GM23338 (cell line): Measurements from ENCODE around the gene FARP1. TPM values are rescaled to one million over a fixed set of nuclear protein-coding genes. Genes with fewer than 3 reads are reported as not detected.

Source experiments
- ATAC-seq: fragments of 200-7000 bp; cut with Tn5 transposase; 3 replicates; pipeline ENCODE4 v1.9.1; 2020
- DNase-seq: peaks from one replicate; pipeline ENCODE4 v3.0.0-alpha.2; 2015; ENCODE audit warnings: low spot score
- H2AFZ ChIP-seq: fragments of 200-600 bp; sonication (generic); 2 replicates; pipeline ENCODE4 v1.8.0; 2016; ENCODE audit warnings: antibody characterized with exemption, mild to moderate bottlenecking, moderate library complexity
- H3F3A ChIP-seq: fragments of 200-600 bp; sonication (generic); replicated peaks from 2 replicates; pipeline ENCODE4 v1.8.0; 2017; ENCODE audit warnings: antibody characterized with exemption, mixed run types, low read depth
- H3K27ac ChIP-seq: fragments of 200-600 bp; sonication (generic); 2 replicates; pipeline ENCODE4 v1.6.1; 2016; ENCODE audit warnings: low read depth
- H3K27me3 ChIP-seq: fragments of 200-600 bp; sonication (generic); 2 replicates; pipeline ENCODE4 v1.8.0; 2016; ENCODE audit warnings: mild to moderate bottlenecking, mixed run types, moderate library complexity; ENCODE audit not compliant: insufficient read depth
- H3K36me3 ChIP-seq: fragments of 200-600 bp; sonication (generic); 2 replicates; pipeline ENCODE4 v1.8.0; 2016; ENCODE audit warnings: mild to moderate bottlenecking; ENCODE audit not compliant: insufficient read depth
- H3K4me1 ChIP-seq: fragments of 200-600 bp; sonication (generic); 2 replicates; pipeline ENCODE4 v1.8.0; 2016; ENCODE audit warnings: mild to moderate bottlenecking, moderate library complexity; ENCODE audit not compliant: insufficient read depth
- H3K4me2 ChIP-seq: fragments of 200-600 bp; sonication (generic); 2 replicates; pipeline ENCODE4 v1.7.1; 2017; ENCODE audit warnings: mixed run types
- H3K4me3 ChIP-seq: fragments of 200-600 bp; sonication (generic); 2 replicates; pipeline ENCODE4 v1.6.1; 2016; ENCODE audit warnings: mixed run types
- H3K79me2 ChIP-seq: fragments of 200-600 bp; sonication (generic); replicated peaks from 2 replicates; pipeline ENCODE4 v1.8.0; 2017; ENCODE audit warnings: mild to moderate bottlenecking; ENCODE audit not compliant: insufficient read depth
- H3K9me2 ChIP-seq: fragments of 200-600 bp; sonication (generic); 2 replicates; pipeline ENCODE4 v1.8.0; 2017; ENCODE audit not compliant: insufficient read depth
- H4K20me1 ChIP-seq: fragments of 200-600 bp; sonication (generic); replicated peaks from 2 replicates; pipeline ENCODE4 v1.8.0; 2017; ENCODE audit warnings: mild to moderate bottlenecking; ENCODE audit not compliant: insufficient read depth
- H3K27ac Mint-ChIP-seq: 2 replicates; pipeline ENCODE4 v1.8.0; 2020; ENCODE audit warnings: inconsistent platforms, mild to moderate bottlenecking, moderate library complexity, mixed read lengths
- H3K27me3 Mint-ChIP-seq: 3 replicates; pipeline ENCODE4 v1.8.0; 2022; ENCODE audit warnings: low read depth, mild to moderate bottlenecking, moderate library complexity, mixed read lengths, inconsistent platforms; ENCODE audit not compliant: insufficient read depth, poor library complexity
- H3K36me3 Mint-ChIP-seq: 3 replicates; pipeline ENCODE4 v1.8.0; 2021; ENCODE audit warnings: low read depth, mild to moderate bottlenecking, inconsistent platforms, moderate library complexity, mixed read lengths
- H3K4me1 Mint-ChIP-seq: 3 replicates; pipeline ENCODE4 v1.8.0; 2020; ENCODE audit warnings: mild to moderate bottlenecking, inconsistent platforms, mixed read lengths
- H3K4me3 Mint-ChIP-seq: 3 replicates; pipeline ENCODE4 v1.8.0; 2021; ENCODE audit warnings: moderate library complexity, mild to moderate bottlenecking, inconsistent platforms, mixed read lengths
- H3K9me3 Mint-ChIP-seq: 3 replicates; pipeline ENCODE4 v1.8.0; 2020; ENCODE audit warnings: moderate library complexity, mild to moderate bottlenecking, inconsistent platforms, mixed read lengths
- CREB1 ChIP-seq: fragments of 250-450 bp; sonication (Bioruptor Pico); IDR thresholded peaks from 2 replicates; pipeline ENCODE4 v1.5.0; 2020; ENCODE audit warnings: low read depth, mild to moderate bottlenecking, moderate library complexity
- CTCF ChIP-seq, 2 experiments: fragments of 200-600 bp in 1 of 2; sonication (generic) in 1 of 2; conservative IDR thresholded peaks; 2 replicates each; pipeline versions ENCODE4 v1.5.1 to v1.6.1; 2016 to 2017; ENCODE audit warnings: antibody characterized with exemption in 2 of 2, low read depth in 2 of 2, mild to moderate bottlenecking in 2 of 2, moderate library complexity in 1 of 2
- EZH2 ChIP-seq: fragments of 200-600 bp; sonication (generic); IDR thresholded peaks from one replicate; pipeline ENCODE4 v1.8.0; 2017; ENCODE audit warnings: antibody characterized with exemption, mild to moderate bottlenecking, low read depth; ENCODE audit not compliant: unreplicated experiment
- NANOG ChIP-seq: IDR thresholded peaks from 2 replicates; pipeline ENCODE4 v1.6.1; 2016; ENCODE audit warnings: antibody characterized with exemption, borderline replicate concordance
- POLR2AphosphoS5 ChIP-seq: IDR thresholded peaks from 2 replicates; pipeline ENCODE4 v1.6.1; 2016; ENCODE audit warnings: antibody characterized with exemption, low read depth
- STAT1 ChIP-seq: IDR thresholded peaks from one replicate; pipeline ENCODE4 v1.6.1; 2016; ENCODE audit warnings: antibody characterized with exemption; ENCODE audit not compliant: unreplicated experiment
- ZNF114 ChIP-seq: fragments of 250-450 bp; sonication (Bioruptor Pico); IDR thresholded peaks from 2 replicates; pipeline ENCODE4 v1.5.0; 2020; ENCODE audit warnings: mild to moderate bottlenecking, moderate library complexity
- ZNF331 ChIP-seq: fragments of 250-450 bp; sonication (Bioruptor Pico); IDR thresholded peaks from 2 replicates; pipeline ENCODE4 v1.5.0; 2020; ENCODE audit warnings: low read depth, mild to moderate bottlenecking, moderate library complexity
- polyA plus RNA-seq: library from polyadenylated mRNA; unstranded; fragments of >200 nt; fragmentation: Nextera tagmentation; extraction: Ambion mirVana; gene quantifications from 2 replicates; pipeline ENCODE4 v1.2.1, GENCODE V29; 2016
- total RNA-seq: library from RNA; depleted of rRNA; stranded (reverse); fragments of >200 nt; shearing (Covaris generic); gene quantifications from 2 replicates; pipeline ENCODE4 v1.2.3, GENCODE V29; 2014
- TF ChIP-seq, protein P1 (sequence below): IDR thresholded peaks from one replicate; pipeline ENCODE4 v1.6.1; 2018; ENCODE audit warnings: antibody characterized with exemption; ENCODE audit not compliant: unreplicated experiment
- TF ChIP-seq, protein P2 (sequence below): IDR thresholded peaks from 2 replicates; pipeline ENCODE4 v1.6.1; 2016; ENCODE audit warnings: antibody characterized with exemption

FARP1 gene
- total and polyA plus RNA-seq, 2 experiments from 2014 or later = 53.6 to 82.5 TPM

GRCh38 chr13:98313023-98313921, 170.4 kb downstream of the FARP1 start (continued):
- no peak for TF ChIP-seq CTCF (conservative IDR thresholded peaks at IDR 0.05; ENCODE audit: low read depth in 2 of 2)
- TF ChIP-seq STAT1 = no peak

DNA sequence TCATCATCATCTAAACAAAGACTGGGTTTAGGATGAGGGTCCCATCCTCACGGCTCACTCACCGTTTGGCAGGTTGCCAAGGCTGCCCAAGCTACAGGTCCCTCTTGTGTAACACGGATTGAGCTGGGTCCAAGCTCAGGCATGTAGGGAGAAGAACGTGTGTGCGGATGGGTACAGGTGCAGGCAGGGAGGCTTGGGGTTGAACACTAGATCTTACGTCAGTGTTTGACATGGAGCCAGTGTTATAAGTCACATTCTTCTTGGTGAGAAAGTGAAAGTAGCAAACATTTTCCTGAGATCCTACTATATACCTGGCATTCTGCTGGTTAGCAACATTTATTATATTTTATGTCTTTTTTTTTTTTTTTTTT, 171.0 kb downstream of the FARP1 start:
- Histone ChIP-seq H3K9me2 (no peaks in the 10 kb centered on the region), H3K4me1 (peaks cover 21% of the 10 kb centered on the region; the same call in 1 of the 2 replicates), H3F3A (no peaks in the 10 kb centered on the region), H3K4me2 (no peak overlapping the region), H3K4me3 (no peak overlapping the region), H3K79me2 (peaks cover 11% of the 10 kb centered on the region), H3K36me3 (no peaks in the 10 kb centered on the region), H3K27ac (no peak overlapping the region), H3K27me3 (no peaks in the 10 kb centered on the region), H4K20me1 (no peaks in the 10 kb centered on the region; the same call in 1 of the 2 replicates), H2AFZ (no peak overlapping the region)
- no peak for TF ChIP-seq NANOG
- H3K27ac Mint-ChIP-seq = peak overlapping the region; percentile 43; the same call in 1 of the 2 replicates
- ATAC-seq (no peak), DNase-seq (no peak)
- peaks cover 3% of the 10 kb centered on the region; the same call in 2 of the 3 replicates for H3K36me3 Mint-ChIP-seq
- no peak overlapping the region for H3K4me3 Mint-ChIP-seq
- H3K9me3 Mint-ChIP-seq = no peaks in the 10 kb centered on the region; the same call in 1 of the 3 replicates
- H3K27me3 Mint-ChIP-seq = peaks cover 14% of the 10 kb centered on the region
- H3K4me1 Mint-ChIP-seq = peaks cover 47% of the 10 kb centered on the region

- Histone ChIP-seq H3F3A (no peaks in the 10 kb centered on the region), H3K9me2 (0 out of 2 replicates have a peak, but pooled peaks cover 4% of the 10 kb centered on the region), H3K27ac (peak overlapping the region; percentile 63; the same call in 1 of the 2 replicates), H3K36me3 (no peaks in the 10 kb centered on the region), H3K4me1 (peaks cover 21% of the 10 kb centered on the region; the same call in 1 of the 2 replicates), H3K27me3 (no peaks in the 10 kb centered on the region), H3K4me2 (0 out of 2 replicates have a peak overlapping the region, but pooled peaks have one; percentile 4), H2AFZ (no peak overlapping the region), H3K4me3 (no peak overlapping the region), H3K79me2 (peaks cover 12% of the 10 kb centered on the region), H4K20me1 (no peaks in the 10 kb centered on the region; the same call in 1 of the 2 replicates)
- Mint-ChIP-seq H3K27ac (peak overlapping the region; percentile 66), H3K4me3 (no peak overlapping the region), H3K36me3 (peaks cover 3% of the 10 kb centered on the region; the same call in 2 of the 3 replicates), H3K9me3 (no peaks in the 10 kb centered on the region; the same call in 1 of the 3 replicates), H3K4me1 (peaks cover 39% of the 10 kb centered on the region), H3K27me3 (peaks cover 16% of the 10 kb centered on the region)
- DNase-seq (no peak), ATAC-seq (peak; percentile 68)
- TF ChIP-seq, protein P1, sequence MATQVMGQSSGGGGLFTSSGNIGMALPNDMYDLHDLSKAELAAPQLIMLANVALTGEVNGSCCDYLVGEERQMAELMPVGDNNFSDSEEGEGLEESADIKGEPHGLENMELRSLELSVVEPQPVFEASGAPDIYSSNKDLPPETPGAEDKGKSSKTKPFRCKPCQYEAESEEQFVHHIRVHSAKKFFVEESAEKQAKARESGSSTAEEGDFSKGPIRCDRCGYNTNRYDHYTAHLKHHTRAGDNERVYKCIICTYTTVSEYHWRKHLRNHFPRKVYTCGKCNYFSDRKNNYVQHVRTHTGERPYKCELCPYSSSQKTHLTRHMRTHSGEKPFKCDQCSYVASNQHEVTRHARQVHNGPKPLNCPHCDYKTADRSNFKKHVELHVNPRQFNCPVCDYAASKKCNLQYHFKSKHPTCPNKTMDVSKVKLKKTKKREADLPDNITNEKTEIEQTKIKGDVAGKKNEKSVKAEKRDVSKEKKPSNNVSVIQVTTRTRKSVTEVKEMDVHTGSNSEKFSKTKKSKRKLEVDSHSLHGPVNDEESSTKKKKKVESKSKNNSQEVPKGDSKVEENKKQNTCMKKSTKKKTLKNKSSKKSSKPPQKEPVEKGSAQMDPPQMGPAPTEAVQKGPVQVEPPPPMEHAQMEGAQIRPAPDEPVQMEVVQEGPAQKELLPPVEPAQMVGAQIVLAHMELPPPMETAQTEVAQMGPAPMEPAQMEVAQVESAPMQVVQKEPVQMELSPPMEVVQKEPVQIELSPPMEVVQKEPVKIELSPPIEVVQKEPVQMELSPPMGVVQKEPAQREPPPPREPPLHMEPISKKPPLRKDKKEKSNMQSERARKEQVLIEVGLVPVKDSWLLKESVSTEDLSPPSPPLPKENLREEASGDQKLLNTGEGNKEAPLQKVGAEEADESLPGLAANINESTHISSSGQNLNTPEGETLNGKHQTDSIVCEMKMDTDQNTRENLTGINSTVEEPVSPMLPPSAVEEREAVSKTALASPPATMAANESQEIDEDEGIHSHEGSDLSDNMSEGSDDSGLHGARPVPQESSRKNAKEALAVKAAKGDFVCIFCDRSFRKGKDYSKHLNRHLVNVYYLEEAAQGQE = no peak
- TF ChIP-seq STAT1 (no peak), ZNF114 (CRISPR knock-in tag) (no peak), CREB1 (CRISPR knock-in tag) (no peak), POLR2AphosphoS5 (no peak), ZNF331 (no peak), EZH2 (no peak)
- TF ChIP-seq, protein P2, sequence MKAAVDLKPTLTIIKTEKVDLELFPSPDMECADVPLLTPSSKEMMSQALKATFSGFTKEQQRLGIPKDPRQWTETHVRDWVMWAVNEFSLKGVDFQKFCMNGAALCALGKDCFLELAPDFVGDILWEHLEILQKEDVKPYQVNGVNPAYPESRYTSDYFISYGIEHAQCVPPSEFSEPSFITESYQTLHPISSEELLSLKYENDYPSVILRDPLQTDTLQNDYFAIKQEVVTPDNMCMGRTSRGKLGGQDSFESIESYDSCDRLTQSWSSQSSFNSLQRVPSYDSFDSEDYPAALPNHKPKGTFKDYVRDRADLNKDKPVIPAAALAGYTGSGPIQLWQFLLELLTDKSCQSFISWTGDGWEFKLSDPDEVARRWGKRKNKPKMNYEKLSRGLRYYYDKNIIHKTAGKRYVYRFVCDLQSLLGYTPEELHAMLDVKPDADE = no peak
Observed at GRCh38 chr13:98315466-98315865, 172.6 kb downstream of the FARP1 start.
